HG02852 (cell line): ENCODE data around the gene NGRN.

Experiments
- ATAC-seq: cut with Tn5 transposase; IDR thresholded peaks from one replicate; pipeline ENCODE4 v1.9.1; 2021; ENCODE audit warnings: mild to moderate bottlenecking, moderate library complexity; ENCODE audit not compliant: unreplicated experiment

NGRN gene

GRCh38 chr15:90265271-90266060, at the start of gene NGRN:
TSS of gene NGRN (plus strand) at chr15:90265672. CDS start at chr15:90265713, 41 bp downstream.
- ATAC-seq = peak; percentile 94

- ATAC-seq = no peak
Observed at GRCh38 chr15:90217671-90218394, 47.6 kb upstream of the NGRN start.

DNA sequence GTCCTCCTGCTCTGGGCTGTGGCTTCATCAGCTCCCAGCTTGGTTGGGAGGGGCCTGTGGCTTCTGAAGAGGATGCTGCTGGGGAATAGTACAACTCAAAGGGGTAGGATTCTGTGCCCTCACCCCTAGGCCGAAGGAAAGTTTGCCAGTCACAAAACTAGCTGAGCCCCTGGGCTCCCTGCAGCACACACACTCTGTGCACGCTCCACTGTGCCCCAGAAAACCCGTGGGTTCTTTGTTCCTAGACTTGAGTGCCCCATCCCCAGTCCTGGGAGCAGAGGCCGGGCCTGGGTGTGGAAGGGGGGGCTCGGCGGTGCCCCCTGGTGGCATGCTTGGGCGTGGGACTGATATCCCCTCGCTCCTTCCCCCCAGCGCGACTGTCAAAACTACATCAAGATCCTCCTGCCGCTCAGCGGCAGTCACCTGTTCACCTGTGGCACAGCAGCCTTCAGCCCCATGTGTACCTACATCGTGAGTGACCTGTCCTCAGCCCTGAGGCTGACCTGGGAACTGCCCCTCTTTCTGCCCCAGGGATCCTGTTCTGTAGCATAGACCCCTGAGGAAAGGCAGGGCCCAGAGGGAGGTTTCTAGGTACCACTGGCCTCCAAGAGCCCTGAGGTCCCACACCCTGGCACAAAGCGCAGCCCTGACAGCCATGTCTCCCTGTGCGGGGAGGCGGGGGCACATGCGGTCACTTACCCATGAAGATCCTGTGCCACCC, 45.9 kb upstream of the NGRN start:
- ATAC-seq = no peak

GRCh38 chr15:90221246-90221900, 44.1 kb upstream of the NGRN start:
- ATAC-seq = no peak

GRCh38 chr15:90222547-90222946, 42.9 kb upstream of the NGRN start:
- no peak for ATAC-seq

- ATAC-seq = no peak
Observed at GRCh38 chr15:90223441-90224165, 41.9 kb upstream of the NGRN start.

GRCh38 chr15:90225047-90225446, 40.4 kb upstream of the NGRN start:
- no peak for ATAC-seq

GRCh38 chr15:90225504-90226234, 39.8 kb upstream of the NGRN start:
- ATAC-seq = no peak

- no peak for ATAC-seq
Observed at GRCh38 chr15:90227336-90227735, 38.1 kb upstream of the NGRN start.

- no peak for ATAC-seq
Observed at GRCh38 chr15:90227816-90228772, 37.4 kb upstream of the NGRN start.

GRCh38 chr15:90228960-90229359, 36.5 kb upstream of the NGRN start:
- no peak for ATAC-seq

DNA sequence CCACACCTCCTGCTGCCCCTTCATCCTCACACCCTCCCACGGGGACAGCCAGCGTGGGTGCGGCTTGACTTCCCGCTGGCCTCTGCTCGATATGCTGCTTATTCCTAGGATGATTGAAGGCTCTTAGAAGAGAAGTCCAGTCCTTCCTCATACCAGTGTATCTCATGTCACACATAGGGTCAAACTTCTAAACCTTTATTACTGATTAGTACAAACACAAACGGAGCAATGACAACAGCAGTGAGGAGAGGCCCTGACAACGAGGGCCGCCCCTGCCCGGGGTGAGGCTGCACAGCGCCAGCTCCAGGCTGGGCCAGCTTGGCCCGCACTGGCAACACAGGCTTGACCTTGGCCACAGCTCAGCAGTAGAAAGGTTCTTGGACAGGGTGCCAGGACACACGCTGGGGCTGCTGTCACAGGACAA, 35.4 kb upstream of the NGRN start:
- ATAC-seq = no peak

DNA sequence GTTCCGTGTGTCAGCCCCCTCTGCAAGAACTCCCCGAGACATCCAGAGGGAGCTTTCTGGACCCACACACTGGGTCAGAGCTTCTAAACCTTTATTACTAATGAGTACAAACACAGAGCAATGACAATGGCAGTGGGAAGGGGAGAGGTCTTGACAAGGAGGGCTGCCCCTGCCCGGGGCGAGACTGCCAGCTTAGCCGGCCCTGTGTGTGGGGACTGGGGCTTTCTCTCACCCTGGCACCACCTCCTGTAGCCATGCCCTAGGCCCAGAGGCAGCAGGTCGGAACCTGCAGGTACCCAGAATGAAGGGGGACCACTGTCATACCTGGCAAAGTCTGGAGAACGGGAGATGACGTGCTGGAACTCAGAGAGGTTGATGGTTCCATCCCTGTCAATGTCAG, 34.9 kb upstream of the NGRN start:
- ATAC-seq = no peak

DNA sequence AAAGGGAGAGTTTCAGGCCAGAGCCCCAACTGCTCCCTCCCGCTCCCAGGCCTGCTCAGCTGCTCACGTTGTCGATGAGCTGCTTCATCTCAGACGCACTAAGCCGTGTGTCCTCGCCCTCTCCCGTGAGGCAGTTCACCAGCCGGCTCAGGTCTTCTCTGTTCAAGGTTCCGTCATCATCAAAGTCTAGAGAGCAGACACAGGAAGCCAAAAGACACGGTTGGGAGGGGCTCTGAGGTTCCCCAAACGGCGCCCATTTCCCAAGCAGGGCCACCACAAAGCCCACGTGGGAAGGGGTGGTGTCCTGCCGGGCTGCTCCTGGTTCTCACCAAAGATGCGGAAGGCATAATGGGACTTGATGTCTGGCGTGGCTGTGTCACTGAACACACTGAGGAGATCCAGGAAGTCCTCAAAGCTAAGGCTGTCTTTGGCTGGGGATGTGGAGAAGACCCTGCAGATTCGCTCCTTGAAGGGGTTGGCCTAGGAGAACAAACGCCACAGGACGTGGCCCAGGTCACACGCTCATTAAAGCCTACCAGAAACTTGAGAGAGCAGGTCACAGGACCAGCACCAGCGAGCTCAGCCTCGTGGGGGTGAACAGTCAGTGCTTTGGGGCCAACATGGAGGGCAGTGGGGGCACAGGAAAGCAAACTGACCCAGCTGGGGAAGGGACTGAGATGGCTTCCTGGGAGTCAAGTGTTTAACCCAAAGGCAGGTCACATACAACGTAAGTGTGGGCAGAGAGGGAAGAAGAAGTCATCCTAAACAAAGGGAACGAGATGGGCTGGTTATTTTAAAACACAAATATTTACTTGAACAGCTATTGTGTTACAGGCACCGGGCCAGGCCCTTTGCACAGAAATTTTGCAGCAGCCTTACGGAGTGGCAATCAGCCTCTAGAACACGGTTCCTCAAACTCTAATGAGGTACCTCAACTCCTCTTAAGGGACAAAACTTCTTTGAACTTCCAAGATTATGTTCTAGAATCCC, 34.1 kb upstream of the NGRN start:
- no peak for ATAC-seq

GRCh38 chr15:90232196-90232595, 33.3 kb upstream of the NGRN start:
- no peak for ATAC-seq

DNA sequence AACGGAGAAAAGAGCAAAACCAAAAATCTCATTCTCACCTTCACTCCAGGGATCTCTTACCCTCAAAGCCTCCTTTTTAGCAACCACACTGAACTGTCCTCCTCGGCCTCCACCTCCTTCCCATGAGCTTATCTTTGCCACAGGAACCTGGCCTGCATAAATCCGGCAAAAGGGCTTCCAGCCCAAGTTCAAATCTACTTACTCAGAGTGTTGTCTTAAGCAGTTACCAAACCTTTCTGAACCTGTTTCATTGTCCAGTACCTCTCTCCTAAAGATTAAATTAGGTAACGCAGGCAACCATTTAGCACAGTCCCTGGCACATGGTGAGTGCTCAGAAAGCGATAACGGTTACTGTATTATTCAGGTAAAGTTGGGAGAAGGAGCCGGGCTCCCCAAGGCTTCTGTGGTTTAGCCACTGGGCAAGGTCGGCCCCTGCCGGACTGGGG, 32.5 kb upstream of the NGRN start:
- ATAC-seq = no peak

DNA sequence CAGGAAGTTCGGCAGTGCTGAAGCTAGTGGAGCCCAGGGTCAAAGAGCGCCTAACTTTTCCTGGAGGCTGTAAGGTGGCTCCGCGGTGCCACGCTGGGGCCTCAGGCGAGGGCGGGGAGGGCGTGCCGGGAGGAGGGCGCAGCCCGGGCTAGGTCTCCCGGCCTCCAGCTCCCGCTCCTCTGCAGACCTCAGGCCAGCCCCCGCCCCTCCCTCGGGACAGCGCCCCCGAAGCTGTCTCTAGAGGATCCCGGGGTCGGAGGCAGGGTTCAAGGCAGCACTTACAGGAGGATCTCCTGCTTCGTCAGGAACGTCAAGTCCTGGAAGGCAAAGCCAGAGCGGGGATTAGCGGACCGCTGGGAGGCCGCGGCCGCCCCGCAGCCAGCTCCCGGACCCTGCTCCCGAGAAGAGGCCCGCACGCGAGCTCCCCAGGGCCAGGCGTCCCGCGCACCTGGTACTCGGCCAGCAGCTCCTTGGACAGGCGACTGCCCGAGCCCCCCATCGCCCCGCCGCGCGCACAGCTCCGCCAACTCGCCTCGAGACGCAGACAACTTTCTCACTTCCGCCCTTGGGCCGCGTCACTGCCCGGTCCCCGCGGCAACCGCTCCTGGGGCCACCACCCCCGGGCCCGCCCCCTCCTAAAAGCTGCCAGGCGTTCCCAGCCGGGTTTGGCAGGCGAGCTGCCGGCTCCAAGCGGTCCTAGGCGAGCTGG, 31.9 kb upstream of the NGRN start, which contains the start of gene CIB1:
CIB1 (minus strand) TSS at position 555 of the 709 bp plus-strand sequence; CDS start at position 499, 56 bp downstream.
- ATAC-seq = peak; percentile 92
